ENCODE data around the gene IFNGR1.

DNA sequence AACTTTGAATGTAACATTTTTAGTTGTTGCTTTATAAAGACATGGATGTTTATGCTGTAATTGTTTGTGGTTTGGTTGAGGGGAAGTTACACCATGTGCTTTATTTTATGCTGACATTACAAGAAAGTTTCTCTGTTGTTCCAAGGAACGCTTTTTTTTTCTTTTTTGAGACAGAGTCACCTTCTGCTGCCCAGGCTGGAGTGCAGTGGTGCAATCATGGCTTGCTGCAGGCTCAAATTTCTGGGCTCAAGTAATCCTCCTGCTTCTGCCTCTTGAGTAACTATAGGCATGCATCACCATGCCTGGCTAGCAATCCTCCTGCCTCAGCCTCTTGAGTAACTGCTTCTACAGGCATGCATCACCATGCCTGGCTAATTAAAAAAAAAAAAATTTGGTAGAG is 21.0 kb upstream of the IFNGR1 start:
- TF ChIP-seq POLR2A (IDR thresholded peaks at IDR 0.05; ENCODE audit: low read length) (no peak), CEBPB (IDR thresholded peaks at IDR 0.05) (0 out of 4 replicates have a peak, but pooled peaks of 1 of the 2 experiments have one; percentile 12), ZFP36 (IDR thresholded peaks at IDR 0.05; ENCODE audit: borderline replicate concordance, partially characterized antibody) (no peak), KDM1A (IDR thresholded peaks at IDR 0.05; ENCODE audit: low read depth) (no peak)
- TF ChIP-seq, protein P1, sequence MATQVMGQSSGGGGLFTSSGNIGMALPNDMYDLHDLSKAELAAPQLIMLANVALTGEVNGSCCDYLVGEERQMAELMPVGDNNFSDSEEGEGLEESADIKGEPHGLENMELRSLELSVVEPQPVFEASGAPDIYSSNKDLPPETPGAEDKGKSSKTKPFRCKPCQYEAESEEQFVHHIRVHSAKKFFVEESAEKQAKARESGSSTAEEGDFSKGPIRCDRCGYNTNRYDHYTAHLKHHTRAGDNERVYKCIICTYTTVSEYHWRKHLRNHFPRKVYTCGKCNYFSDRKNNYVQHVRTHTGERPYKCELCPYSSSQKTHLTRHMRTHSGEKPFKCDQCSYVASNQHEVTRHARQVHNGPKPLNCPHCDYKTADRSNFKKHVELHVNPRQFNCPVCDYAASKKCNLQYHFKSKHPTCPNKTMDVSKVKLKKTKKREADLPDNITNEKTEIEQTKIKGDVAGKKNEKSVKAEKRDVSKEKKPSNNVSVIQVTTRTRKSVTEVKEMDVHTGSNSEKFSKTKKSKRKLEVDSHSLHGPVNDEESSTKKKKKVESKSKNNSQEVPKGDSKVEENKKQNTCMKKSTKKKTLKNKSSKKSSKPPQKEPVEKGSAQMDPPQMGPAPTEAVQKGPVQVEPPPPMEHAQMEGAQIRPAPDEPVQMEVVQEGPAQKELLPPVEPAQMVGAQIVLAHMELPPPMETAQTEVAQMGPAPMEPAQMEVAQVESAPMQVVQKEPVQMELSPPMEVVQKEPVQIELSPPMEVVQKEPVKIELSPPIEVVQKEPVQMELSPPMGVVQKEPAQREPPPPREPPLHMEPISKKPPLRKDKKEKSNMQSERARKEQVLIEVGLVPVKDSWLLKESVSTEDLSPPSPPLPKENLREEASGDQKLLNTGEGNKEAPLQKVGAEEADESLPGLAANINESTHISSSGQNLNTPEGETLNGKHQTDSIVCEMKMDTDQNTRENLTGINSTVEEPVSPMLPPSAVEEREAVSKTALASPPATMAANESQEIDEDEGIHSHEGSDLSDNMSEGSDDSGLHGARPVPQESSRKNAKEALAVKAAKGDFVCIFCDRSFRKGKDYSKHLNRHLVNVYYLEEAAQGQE (IDR thresholded peaks at IDR 0.05) = no peak
